HG03039 (cell line): ENCODE data around the gene HDAC4.
A peak's percentile ranks its signal among the peaks of the same experiment; 100 is the strongest.

Source experiments
- ATAC-seq: cut with Tn5 transposase; IDR thresholded peaks from one replicate; pipeline ENCODE4 v1.9.1; 2021; ENCODE audit warnings: mild to moderate bottlenecking, moderate library complexity; ENCODE audit not compliant: unreplicated experiment

The HDAC4 gene

DNA sequence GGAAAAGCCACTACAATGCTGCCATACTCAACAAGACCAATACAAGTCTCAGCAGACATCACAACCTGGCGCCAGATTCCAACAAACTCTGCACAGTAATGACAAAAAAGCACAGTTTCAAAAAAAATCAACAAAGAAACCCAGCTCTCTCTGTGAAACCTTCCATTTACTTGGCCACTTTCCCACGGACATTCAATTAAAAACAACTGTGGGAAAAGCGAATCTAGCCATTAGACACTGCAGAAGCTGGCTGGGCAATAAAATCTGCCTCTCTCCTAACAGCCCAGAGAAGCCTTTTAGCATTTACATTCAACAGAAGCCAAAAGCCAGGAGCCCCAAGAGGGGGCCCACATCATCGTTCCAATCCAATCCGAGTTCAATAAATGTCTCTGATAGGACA lies 128.9 kb downstream of the HDAC4 start:
- ATAC-seq: no peak

DNA sequence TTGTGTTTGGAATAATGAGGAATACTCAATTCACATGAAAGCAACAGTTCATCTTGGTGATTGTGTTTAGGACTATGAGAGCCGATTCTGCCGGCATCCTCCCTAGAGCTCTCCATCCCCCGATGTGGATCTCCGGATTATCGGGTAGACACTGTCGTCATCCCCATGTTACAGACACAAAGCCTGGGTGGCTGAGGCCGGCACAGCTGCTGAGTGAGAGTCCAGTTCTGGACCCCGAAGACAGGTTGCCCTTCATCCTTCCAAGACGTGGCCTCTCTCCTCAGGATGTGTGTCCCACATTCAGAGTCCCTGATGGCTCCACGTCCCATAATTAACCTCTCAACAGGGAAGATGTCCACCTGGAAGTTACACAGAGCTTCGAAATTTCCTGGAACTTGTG lies 129.3 kb downstream of the HDAC4 start:
- no peak for ATAC-seq

DNA sequence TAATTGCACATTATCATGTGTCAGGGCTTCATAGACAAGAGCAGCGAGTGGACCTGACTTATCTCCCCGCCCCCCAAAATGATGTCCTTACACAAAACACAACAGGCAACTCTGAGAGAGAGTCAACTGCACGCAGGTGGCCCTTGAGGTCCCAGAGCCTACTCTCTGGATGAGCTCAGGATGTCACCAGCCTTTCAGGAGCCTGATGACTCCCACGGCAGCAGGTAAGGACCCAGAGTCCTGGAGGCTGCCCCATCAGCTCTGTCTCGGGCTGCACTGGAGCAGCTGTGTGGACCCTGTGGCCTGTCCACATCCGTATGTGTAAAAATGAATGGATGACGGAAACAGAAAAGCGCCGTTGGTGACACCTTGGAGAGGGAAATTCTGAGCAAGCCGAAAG lies 130.9 kb downstream of the HDAC4 start:
- no peak for ATAC-seq

DNA sequence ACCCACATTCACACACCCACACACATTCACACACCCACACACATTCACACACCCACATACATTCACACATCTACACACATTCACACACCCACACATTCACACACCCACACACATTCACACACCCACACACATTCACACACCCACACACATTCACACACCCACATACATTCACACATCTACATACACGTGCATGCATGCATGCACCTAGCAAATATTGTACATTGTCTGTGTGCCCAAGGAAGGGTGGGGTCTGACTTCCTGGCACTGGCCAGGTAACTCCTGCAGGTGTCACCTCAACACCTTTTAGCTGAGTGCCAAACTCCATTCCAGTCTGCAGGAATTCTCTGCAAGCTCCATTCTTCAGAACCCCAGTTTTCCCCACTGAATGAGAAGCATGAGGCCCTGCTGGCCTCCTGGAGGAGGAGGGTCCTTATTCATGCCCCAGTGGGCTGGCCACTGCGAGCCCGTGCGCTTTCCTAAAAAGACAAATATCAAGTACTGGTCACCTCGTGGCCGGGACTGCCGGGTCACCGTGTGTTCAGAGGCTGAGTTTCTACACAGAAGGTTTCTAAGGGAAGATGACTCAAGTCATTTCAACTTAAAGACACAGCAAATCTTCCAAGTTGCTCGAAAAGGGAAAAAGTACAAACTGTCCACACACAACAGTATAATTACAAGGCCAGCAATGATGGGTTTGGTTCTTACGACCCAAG lies 131.5 kb downstream of the HDAC4 start:
- no peak for ATAC-seq

DNA sequence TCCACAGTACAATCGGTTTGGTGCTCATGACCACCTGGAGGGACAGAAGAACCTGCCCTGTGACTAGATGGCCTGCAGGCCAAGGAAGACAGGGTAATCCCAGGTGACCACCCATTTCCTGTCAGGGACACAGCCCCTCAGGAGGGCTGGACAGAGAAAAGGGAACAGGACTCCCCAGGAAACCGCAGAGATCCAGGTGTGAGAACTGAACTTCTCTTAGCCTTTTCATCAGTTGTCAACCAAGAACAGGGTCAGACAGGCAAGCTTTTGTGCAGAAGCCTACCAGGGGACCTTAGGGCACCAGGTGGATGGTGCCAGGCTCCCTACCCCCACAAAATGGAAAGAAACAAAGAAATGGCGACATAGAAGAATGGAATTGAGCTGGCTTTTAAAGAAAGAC lies 132.3 kb downstream of the HDAC4 start:
- ATAC-seq: no peak

DNA sequence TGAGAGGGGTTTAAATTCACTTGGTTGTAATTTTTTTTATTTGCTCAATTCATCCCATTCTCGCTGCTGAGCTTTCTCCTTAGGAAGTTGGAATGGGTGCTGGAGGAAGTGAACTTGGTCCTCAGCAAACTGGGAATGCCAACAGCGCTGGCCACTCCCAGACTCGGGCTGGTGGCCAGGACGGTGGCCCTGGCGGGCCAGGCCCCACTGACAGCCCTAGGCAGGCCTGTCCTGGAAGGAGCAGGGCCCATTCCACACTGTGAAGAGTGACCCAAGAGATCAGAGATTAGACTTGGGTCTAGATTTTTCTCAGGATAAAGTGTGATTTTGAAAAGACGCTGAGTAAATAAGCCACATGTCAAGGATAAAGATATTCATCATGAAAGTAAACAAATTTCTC lies 132.7 kb downstream of the HDAC4 start:
- no peak for ATAC-seq

DNA sequence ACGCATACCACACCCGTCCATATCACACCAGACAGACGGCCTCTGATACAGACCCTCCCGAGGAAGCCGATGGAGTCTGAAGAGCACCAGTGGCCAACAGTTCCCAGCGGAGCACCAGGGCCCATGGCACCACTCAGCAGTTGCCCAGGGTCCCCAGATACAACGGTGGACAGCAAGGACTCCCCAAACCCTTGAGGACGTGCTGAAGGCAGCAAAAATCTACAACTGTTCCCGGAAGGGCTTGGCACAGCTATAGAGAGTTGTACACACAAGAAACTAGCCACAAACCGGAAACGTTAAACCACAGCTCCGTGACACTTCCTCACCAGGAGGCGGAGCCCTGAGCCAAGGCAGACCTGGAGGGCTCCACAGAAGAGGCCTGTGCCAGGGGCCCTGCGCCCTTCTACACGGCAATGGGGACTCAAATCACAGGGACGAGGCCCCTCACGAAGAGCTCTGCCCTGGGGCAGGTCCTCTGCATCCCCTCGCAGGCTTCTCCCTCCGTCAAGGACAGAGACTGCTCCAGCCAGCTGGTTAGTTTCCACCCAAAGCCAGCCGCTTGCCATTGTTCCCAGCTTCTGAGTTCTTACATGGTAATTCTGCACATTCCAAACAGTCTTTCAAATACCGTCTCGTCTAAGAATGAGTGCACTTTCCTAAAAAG lies 133.4 kb downstream of the HDAC4 start:
- peak; percentile 77 for ATAC-seq

DNA sequence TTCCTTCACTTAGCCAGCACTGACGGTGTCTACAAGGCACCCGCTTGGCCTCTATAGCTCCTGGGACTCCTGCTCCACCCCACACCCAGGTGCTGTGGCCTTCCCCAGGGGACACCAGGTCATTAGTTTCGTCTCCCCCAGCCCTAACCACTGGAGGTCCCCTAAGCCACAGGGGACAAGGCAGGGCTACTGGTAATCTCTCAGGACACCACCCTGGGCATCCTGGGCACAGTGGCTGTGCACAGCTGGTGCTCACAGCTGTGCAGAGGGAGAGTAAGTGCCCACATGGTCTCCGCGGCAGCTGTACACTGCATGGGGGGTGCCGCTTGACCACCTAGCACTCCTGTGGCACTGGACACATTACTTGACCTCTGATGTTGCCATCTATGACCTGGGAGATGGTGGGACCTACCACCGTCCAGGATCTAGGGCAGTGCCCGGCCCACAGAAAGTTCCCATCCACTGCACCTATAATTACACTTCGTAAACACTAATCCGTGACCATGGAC lies 134.0 kb downstream of the HDAC4 start:
- no peak for ATAC-seq

DNA sequence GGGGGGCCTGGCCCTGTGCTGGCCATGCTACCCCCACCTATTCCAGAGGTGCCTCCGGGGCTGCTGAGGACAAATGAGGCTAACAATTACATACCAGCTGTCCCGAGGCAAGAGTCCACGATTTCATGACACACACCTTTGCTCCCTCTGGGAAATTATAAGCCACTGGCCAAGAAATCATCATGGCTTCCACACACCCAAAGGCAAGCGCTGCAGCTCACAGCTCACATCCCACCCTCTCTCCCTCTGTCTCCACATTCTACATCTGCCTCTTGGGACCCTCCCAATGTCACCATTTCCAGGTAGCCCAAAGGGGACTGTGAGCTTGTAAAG lies 134.4 kb downstream of the HDAC4 start:
- no peak for ATAC-seq

DNA sequence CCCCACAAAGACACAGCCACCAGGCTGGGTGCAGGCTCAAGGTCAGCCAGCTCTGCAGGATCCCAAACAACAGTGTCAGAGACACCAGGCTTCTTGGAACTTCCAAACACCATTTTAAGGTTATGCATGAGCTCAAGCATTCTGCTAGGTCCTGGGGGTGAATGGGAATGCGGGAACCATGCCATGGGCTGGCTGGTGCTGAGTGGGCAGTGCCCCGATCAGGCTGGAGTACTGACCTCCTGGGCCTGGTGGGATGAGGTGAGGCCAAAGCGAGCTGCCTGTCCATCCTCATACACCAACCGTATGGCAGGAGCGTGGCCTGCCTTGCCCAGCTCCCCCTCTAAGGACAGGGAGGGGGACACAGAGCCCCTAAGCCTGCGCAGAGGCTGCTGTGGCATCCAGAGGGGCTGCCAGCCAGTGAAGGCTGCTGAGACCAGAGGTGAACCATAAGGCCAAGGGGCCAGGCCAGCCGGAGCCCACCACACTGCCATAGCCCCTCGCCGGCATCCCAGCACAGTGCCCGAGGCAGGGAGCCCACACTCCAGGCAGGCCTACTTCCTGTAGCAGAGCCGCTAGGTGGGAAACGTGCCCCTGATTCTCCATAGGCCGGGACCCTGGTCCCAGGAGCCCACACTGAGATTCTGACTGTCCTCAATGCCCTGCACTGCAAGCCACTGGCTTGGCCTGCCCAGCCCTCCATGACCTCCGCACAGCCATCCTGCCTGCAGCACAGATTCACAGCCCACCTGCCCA lies 135.0 kb downstream of the HDAC4 start:
- ATAC-seq: no peak

DNA sequence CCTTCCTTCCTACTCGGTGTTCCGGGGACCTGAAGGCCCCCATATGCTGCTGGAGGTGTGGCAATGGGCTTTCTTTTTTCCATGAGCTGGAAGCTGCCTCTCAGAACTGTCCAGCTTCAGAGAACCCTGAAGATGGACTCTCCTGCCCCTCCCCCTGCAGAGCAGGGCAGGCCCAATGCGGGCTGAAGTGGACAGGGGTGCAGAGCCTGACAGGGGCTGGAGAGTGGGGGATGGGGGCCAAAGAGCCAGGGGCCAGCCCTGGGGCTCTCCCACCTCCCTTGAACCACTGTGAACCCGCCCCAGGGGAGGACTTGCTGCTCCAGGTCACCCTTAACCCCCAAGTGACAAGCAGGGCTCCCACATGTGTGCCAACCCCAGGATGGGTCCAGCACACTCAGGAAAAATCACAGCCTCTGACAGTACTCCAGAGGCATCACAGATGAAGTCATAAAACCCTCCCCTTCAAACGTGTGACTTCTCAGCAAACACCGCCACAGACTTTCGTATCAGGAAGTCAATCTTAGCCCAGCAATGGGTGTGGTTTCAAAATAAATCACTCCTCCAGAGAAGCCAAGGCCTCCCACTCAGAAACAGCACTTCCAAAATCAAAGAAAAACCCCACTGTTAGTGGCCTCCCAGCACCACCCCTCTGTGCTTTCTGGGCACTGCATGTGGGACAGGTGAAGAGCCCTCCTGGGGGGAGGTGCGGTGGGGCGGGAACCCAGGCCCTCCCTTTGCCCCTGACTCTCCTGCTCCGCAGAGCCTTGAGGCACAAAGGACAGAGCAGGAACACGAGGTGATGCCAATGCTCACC lies 135.8 kb downstream of the HDAC4 start:
- no peak for ATAC-seq

DNA sequence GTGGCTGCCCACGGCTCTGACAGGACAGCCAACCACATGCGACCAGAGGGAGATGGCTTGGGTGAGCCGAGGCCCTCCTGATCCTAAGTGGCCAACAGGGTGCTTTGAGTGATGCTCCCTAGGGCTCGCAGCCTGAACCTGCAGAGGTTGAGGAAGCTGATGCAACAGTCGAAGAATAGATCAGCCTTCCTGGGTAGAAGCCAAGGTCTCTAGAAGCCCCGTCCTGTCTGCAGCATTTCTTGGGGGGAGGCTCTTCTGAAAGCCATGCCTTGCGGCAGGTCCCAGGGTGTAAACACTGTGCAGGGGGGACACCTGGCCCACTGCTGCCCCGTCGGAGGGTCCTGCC lies 136.4 kb downstream of the HDAC4 start:
- no peak for ATAC-seq

DNA sequence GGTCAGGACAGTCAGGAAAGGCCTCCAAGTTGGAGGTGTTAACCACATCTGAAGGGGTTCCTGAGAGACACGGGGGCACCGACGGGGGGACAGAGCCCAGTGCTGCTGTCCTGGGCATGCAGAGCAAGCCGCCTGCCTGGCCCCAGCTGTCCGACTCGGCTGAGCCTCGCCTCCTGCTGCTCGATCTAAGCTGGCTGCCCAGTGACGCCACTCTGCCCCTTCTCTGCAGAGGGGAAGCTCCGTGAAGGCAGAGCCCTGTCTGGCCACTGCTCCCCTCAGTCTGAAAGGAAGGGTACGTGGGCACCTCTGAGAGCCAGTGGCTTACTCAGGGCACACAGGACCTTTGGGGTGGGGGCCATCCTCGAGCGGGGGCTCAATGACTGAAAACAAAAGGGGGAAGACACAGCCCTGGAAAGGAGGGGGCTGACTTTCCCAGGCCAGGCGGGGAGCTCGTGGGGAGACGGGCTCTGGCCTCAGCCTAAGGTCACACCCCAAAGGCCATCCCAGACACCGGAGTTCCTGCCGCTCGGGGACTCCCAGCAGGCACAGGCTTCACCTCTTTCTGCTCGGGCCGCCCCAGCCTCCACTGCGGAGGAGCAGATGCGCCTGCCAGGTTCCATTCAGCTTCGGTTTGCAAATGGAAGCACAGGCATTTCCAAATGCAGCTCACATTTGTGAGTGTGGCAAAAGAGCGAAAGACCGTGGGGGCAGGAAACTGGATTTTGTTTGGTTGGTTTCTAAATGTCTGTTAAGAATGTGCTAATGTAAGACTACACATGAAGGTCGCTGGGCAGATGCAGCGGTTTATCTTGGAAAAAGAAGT lies 136.9 kb downstream of the HDAC4 start:
- no peak for ATAC-seq

DNA sequence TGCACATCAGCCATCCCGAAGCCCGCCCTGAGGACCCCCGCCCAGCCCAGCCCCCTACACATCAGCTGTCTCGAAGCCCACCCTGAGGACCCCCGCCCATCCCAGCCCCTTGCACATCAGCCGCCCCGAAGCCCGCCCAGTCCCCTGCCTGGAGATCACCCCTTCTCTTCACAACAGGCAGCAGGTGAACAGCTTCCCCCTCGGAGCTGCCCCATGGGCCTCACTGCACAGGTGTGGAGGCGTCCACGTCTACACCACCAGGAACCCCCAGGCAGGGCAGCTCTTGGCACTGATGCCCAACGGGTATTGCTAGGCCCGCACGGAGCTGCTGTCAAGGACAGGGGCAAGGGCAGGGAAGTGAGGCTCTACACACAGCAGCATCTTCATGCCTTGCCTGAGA lies 137.6 kb downstream of the HDAC4 start:
- no peak for ATAC-seq

DNA sequence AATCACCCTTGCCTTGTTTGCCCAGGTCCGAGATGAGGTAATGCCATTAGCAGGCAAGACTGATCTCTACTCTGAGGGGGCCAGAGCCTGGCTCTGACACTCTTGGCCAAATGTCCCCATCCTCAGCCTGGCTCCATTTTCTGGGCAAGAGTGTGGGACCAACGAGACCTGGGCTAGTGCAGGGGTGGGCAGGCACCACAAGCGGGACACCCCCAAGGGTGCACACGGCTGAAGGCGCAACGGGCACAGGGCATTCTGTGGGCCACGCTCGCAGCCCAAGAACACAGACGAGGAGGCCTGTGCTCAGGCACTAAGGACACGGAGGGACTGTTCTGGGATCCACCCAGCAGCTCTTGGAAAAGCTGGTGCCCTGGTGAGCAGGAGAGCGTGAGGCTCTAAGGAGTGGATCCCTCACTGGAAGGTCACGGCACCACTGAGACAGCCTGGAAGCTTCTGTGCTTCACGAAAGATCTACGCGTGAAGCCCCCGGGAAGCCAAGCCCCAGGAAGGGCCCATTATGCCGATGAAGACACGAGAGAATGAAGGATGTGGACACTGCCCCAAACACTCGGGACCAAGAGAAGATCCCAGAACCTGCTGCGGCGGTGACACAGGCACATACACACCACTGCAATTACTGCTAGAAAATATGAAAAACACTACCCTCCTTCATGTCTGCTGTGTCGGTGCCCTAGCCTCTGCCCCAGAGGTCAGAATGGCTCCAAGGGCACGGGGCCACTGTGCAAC lies 138.2 kb downstream of the HDAC4 start:
- ATAC-seq: no peak

DNA sequence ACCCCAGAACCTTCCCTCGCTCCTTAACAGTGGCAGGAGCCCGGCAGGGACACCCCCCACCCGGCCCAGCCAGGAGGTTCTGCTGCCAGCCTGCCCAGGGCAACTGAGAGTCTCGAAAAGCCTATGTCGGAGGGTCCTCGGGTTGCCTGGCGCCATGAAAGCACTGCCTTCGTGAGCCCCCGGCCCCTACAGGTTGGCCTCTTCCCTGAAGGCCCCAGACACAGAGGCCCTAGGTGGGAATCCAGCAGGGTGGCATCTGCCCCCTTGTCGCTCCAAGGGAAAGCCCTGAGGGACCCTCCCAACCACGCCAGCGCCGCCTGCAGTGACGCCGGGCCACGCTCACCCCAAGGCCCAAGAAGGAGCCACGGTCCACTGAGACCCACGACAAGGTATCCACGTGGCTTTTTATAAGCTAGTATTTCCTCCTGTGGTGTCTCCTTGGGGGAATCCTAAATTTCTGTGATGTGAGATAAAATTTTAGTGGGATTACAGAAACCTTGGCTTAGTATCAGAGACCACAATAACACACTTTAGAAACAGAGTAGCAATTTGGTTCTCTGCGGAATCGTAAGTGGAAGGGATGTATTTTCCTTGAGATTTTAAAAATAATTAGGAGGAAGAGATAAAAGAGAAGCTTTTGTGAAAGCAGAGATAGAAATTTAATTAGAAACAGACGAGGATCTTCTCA lies 138.9 kb downstream of the HDAC4 start:
- ATAC-seq: no peak

DNA sequence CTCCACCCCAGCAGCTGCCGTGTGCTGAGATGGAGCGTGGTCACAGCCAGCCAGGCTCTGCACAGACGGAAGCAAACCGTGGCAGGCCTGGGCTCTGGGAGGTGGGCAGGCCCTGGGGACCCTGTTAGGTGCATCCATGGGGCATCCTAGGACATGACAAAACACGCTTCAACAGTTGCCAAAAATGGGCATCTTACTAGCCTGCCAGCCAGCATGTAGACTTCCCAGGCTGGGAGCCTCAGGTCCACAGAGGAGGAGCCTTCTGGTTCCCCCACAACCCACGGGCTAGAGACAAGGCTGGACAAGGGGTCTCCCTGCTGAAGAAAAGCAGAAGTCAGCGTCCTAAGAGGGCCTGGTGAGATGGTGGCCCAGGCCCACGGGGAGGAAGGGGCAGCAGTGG lies 139.5 kb downstream of the HDAC4 start:
- ATAC-seq: no peak

DNA sequence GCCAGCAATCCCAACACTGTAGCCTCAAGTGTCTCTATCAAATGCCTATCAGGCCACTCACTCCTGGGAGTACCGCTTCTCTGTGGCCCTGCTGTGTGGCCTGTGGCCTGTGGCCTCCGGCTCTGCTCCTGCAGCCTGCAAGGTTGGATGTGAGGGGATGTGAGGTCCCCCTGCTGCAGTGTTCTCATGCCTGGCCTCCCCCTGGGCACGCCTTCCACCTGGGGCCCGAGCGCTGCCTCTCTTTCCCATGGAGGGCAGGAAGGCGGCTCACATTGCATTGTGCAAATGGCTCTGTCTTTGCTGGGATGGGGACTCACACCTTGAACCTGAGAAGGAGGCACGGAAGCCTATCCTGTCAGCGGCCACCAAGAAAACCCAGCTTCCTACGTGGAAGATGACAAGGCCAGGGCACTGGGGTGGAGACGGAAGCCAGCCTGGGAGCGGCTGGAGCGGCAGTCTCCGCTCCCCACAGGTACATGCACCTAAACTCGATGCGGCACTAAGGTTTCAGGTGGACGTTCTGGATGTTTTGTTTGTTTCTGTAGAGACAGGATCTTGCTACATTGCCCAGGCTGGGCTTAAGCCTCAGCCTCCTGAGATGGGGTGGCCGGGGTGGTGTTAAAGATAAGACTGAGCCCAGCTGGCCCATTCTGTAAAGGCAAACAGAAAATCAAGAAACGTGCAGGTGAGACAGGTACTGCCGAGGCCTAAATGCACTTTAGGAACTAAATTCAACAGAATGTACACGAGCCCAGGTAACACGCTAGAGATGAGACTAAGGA lies 140.1 kb downstream of the HDAC4 start:
- ATAC-seq: no peak
